Activated CD8-positive, alpha-beta memory T cell treated with anti-CD3 and anti-CD28 coated beads, Interleukin-2, amount 50 U/mL, for 24 hours (primary cell): ENCODE data around the gene RBM23.
"Not testable (repeated sequence)": the region's sequence is repeated elsewhere in the genome, so short reads cannot be mapped to it uniquely, and the experiment has no call there.

Experiments used
- DNase-seq: peaks from one replicate; pipeline ENCODE4 v3.0.0-alpha.2; 2020; ENCODE audit errors: extremely low read depth

The RBM23 gene

DNA sequence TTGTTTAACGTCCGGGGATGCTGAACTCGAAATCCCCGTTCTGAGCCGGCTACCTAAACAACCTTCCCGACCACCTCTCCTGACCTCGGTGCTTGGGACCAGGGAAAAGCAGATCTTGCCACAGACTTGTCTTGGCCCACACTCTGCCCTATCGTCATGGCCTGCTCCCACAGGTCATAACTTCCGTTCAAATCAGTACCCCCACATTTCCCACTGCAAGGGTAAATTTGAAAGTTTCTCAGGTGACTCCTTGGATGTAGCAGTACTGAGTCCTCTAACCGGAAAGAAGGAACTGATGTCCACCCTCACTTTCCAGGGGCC lies 612 bp upstream of the RBM23 start:
- no peak for DNase-seq

GRCh38 chr14:22915886-22916521 lies 2.9 kb downstream of the RBM23 start:
- DNase-seq, result no peak

GRCh38 chr14:22914836-22915235 lies 4.1 kb downstream of the RBM23 start:
- DNase-seq, result not testable (repeated sequence)

GRCh38 chr14:22910916-22911315 lies 8.0 kb downstream of the RBM23 start:
- no peak for DNase-seq

DNA sequence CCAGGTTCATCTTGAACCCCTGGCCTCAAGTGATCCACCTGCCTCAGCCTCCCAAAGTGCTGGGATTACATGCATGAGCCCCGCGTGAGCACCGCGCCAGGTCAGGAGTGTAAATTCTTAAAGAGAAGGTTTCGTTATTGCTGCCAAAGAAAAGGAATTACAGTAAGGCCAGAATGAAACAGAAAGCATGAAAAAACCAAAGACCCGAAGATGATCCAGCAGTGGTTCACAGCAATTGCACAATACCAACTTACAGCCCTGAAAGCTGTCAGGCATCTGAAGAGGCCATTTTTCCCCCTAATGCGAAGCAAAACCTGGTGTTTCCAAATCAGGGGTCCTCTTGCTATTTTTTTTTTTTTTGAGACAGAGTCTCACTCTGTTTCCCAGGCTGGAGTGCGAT lies 10.3 kb downstream of the RBM23 start:
- no peak for DNase-seq

DNA sequence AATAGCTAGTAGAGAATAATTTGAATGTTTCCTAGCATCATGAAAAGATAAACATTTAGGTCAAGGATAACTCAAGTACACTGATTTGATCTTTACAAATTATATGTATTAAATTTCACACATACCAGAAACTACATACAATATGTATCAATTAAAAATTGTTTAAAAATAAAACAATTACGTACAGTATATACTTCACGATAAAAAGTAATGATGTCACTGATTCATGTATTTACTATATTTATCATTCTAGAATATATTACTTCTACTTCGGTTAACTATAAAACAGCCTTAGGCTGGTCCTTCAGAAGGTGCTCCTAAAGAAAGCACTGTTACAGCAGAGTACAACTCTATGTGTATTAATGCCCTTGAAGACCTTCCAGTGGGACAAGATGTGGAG lies 11.5 kb downstream of the RBM23 start:
- DNase-seq, result no peak

DNA sequence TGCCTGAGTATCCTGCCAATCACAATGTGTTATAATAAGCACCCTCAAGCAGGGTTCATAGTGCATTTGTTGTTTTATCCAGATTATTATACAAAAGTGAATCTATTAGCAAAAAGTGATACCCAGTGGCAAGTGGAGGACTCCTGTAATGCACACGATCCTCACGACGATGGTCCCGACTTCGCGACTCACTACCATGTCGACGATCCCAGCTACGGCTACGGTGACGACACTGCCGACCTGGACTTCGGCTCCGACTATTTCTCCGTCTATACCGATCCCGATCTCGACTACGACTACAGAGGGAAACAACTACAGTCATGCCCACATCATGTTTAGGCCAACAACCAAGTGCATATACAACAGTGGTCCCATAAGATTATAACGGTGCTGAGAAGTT lies 12.9 kb downstream of the RBM23 start:
- DNase-seq, result no peak

- no peak for DNase-seq
Observed at GRCh38 chr14:22905627-22906026, 13.3 kb downstream of the RBM23 start.

DNA sequence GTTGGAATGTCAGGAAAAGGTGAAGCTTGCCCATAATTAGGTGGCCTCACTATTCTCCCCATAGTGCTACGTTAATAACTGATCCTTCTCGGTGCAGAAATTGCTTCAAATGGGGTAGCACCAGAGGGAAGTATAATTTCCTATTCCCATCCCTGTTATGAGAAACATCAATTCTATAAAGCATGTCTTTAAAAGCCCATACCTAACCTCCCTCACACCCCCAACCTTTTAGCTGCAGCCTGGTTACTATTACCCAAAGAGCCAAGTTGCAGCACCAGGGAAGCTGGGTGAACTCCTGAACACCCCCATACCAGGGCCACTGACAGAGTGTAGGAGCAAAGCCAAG lies 15.2 kb downstream of the RBM23 start:
- DNase-seq, result no peak

DNA sequence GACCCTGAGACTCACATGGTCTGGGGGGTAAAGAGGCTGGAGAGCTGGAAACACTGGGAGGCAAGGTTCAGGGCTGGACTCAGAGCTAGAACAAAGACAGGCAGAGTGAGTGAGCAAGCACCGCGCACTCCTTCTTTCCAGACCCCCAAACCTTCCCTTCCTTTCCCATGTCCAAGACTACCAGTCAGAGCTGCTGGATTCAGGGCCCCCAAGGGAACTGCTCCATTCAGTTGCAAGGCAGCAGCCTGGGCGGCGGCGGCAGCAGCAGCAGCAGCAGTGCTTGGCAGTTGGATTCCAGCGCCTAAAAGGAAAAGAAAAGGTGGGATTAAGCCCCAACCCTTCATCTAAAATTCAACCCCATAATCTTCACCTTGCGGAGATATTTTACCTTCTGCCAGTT lies 17.1 kb downstream of the RBM23 start:
- no peak for DNase-seq

DNA sequence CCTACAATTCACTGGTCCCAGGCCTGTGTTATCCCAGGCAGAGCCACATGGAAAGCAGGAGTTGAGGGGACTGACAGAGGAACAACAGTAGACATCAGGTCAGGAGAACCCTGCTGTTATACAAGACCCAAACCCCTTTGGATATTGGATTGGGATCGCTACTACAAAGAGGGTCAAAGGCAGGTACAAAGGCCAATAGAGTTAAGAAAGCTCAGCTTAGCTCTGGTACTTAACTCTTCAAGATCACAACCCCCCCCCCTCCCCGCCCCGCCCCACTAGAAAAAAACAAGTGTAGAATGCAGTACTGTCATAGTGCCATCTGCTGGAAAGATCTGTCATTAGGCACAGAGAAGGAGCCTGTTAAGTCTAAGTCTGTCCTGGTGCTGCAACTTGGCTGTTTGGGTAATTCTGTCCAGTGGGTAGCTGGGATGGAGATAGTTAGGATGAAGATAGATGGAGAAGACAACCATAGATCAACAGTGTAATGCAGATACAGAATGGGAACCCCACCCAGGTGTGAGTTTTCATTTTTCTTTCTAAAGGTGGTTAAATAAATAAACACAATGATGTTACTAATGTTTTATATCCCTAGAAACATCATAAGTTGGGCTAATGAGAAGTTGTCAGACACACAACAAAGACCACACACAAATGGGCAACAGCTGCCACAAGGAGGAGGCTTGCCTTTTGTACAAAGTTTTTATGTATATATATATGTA lies 18.7 kb downstream of the RBM23 start:
- no peak for DNase-seq

- no peak for DNase-seq
Observed at GRCh38 chr14:22898302-22899090, 20.5 kb downstream of the RBM23 start.

- DNase-seq, result no peak
Observed at GRCh38 chr14:22897357-22897756, 21.6 kb downstream of the RBM23 start.

DNA sequence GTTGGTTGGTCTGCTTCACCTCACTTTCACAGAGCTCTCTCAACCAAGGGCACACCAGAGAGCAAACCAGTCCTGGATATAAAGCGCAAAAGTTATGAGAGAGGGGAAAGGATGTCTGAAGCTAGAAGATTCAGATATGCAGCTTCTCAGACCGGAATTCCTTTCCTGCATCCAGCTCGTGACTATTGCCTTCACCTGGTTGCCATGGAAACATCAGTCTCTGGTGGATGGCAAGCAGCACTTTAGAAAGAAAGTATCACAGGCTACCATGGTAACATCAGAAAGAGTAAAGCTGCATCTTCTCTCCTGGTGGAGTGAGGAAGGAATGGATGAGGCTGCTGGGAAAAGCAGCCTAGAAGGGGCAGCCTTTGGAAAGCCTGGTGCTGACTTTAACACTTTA lies 22.2 kb downstream of the RBM23 start:
- no peak for DNase-seq

DNA sequence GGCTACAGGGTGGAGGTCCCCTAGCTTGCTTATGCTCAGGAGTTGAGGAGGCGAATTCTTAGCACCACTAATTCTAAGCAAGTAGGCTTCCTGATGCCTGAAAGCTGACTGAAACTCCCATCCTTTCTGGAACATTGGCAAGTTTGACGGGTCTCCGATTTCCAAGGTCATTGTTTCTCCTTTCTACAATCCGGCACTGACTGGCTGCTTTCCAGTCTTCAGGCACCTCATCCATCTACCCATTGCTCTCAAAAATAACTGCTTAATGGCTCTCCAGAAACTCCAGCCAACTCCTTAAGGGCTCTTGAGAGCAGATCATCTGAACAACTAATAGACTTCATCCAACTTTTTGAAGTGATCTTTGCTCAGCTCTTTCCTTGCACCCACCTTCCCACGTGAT lies 22.6 kb downstream of the RBM23 start:
- no peak for DNase-seq

DNA sequence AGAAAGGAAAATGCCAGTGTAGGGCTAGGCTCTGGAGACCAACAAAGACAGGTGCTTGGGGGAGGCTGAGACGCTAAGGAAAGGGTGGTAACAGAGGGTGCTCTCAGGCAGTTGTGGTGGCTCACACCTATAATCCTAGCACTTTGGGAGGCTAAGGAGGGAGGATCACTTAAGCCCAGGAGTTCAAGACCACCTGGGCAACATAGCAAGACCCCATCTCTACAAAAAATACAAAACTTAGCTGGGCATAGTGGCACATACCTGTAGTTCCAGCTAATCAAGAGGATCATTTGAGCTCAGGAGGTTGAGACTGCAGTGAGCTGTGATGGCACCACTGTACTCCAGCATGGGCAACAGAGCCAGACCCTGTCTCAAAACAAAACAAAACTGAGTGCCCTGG lies 23.5 kb downstream of the RBM23 start:
- no peak for DNase-seq

DNA sequence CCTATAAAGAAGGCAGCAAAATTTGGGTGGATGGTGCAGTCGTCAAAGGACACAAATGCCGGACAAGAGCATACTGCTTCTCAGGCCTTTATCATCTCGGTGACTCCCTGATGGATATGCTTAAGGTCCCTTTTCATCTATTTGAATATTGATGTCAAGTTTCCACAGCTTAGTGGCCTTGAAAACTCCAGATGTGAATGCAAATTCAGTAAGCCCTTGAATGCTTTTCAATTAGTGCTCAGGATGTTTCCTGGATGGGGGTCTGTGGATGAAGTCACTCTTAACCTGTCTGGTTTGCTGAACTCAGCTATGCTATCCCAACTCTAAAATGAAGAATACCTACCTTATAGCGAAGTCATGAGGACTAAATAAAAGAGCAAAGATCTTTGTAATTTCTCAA lies 25.2 kb downstream of the RBM23 start:
- DNase-seq, result no peak

DNA sequence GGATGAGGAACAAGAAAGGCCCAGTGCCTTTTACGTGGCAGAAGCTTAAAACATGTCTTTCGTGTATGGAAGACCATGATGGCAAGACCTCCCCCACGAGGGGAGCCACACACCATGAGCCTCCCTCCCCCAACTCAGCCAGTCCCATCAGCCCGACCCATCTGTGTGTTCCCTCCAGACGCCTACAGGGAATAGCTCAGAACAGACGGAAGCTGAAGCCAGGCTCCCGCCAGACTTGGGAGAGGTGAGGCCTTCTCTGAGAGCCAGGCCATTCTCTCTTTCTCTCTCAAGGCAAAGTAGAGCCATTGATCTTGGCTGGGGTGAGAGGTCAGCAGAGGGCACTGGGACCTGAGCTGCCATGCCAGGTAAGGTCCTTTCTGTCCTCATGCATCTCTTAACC lies 26.5 kb downstream of the RBM23 start:
- DNase-seq, result no peak

GRCh38 chr14:22890416-22890815 lies 28.5 kb downstream of the RBM23 start:
- no peak for DNase-seq

DNA sequence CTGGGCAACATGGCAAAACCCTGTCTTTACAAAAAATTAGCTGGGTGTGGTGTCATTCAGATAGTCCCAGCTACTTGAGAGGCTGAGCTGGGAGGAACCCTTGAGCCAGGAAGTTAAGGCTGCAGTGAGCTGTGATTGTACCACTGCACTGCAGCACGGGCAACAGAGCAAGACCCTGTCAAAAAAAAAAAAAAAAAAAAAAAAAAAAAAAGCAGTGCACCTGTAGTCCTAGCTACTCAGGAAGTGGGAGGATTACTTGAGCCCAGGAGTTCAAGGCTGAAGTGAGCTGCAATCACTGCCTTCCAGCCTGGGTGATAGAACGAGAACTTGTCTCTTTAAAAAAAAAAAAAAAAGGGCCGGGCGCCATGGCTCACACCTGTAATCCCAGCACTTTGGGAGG lies 30.3 kb downstream of the RBM23 start:
- DNase-seq, result no peak

DNA sequence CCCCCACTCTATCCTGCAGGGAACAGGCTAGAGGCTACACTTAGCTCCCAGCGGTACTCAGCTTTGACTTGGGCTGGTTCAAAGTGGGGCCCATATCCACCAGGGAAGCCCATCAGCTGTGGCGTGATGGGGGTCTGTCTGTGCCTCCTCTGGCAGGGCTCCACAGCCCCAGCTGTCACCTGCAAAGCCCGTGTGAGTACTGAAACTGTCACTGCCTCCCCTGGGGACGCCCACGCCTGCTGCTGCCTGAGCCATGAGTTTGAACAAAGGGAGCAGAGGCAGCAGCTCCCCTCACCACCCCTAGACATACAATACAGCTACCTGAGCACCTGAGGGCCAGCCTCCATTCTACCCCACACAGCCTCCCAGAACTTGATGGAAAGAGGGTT lies 31.0 kb downstream of the RBM23 start:
- no peak for DNase-seq

GRCh38 chr14:22887260-22887989 lies 31.5 kb downstream of the RBM23 start:
- no peak for DNase-seq
